Heart right ventricle (tissue), 16 donors: ENCODE data around the gene UBE2Q2. TPM values are rescaled to one million over a fixed set of nuclear protein-coding genes. Genes with fewer than 3 reads are reported as not detected.
"Not testable (repeated sequence)": the region's sequence is repeated elsewhere in the genome, so short reads cannot be mapped to it uniquely, and the experiment has no call there.

Source experiments
- ATAC-seq, 8 donors: fragments of 200-7000 bp; cut with Tn5 transposase; one replicate each; pipeline ENCODE4 v1.9.1; 2020; ENCODE audit warnings: mild to moderate bottlenecking in 8 of 8, moderate library complexity in 8 of 8, moderate number of reproducible peaks in 1 of 8
- DNase-seq, 2 donors: peaks; one replicate each; pipeline ENCODE4 v3.0.0-alpha.2; 2020
- H3K27ac ChIP-seq, 10 donors: fragments of 200-600 bp; sonication (generic) in 2 of 10; one replicate each; pipeline versions ENCODE4 v1.5.0 to v1.8.0; 2020 to 2022; ENCODE audit warnings: mild to moderate bottlenecking in 3 of 10
- H3K27me3 ChIP-seq, 7 donors: fragments of 200-600 bp; one replicate each; pipeline ENCODE4 v1.8.0; 2021 to 2022; ENCODE audit warnings: mild to moderate bottlenecking in 2 of 7
- H3K36me3 ChIP-seq, 9 donors: fragments of 200-600 bp; sonication (generic) in 1 of 9; one replicate each; pipeline versions ENCODE4 v1.5.0 to v1.8.0; 2020 to 2022; ENCODE audit warnings: mild to moderate bottlenecking in 2 of 9
- H3K4me1 ChIP-seq, 9 donors: fragments of 200-600 bp; sonication (generic) in 1 of 9; one replicate each; pipeline versions ENCODE4 v1.5.0 to v1.8.0; 2020 to 2022; ENCODE audit warnings: mild to moderate bottlenecking in 4 of 9
- H3K4me3 ChIP-seq, 10 donors: fragments of 200-600 bp; sonication (generic) in 2 of 10; one replicate each; pipeline versions ENCODE4 v1.5.0 to v1.8.0; 2020 to 2022; ENCODE audit warnings: mild to moderate bottlenecking in 7 of 10, moderate library complexity in 2 of 10
- H3K9me3 ChIP-seq, 11 donors: fragments of 200-600 bp in 10 of 11; sonication (generic) in 2 of 11; one replicate each; pipeline versions ENCODE4 v1.5.0 to v1.8.0; 2013 to 2022; ENCODE audit warnings: mild to moderate bottlenecking in 2 of 11, control low read depth in 1 of 11, moderate library complexity in 1 of 11
- CTCF ChIP-seq, 9 donors: fragments of 200-600 bp; sonication (generic) in 2 of 9; IDR thresholded peaks; one replicate each; pipeline versions ENCODE4 v1.5.0 to v1.8.0; 2021 to 2022; ENCODE audit warnings: antibody characterized with exemption in 9 of 9, mild to moderate bottlenecking in 5 of 9, moderate library complexity in 1 of 9
- WGBS, 2 donors: extraction: QIAGEN DNeasy Blood & Tissue Kit; methylation state at CpG; one replicate each; pipeline ENCODE4 v1.1.7; 2013; ENCODE audit warnings: inconsistent platforms in 1 of 2; 5-methylcytosine and 5-hydroxymethylcytosine counted together
- intact Hi-C, 10 donors: fragments of 100-400 bp; cut with DNase I; formaldehyde crosslinking; loops; one replicate each; pipeline versions ENCODE4 v1.11.1 to v1.14.2; 2022
- polyA plus RNA-seq, 2 donors: library from polyadenylated mRNA; stranded (reverse); fragments of 200-250 nt; gene quantifications; one replicate each; pipeline ENCODE4 v1.2.3, GENCODE V29; 2013
- total RNA-seq, 10 donors: library from RNA; stranded (reverse); fragmentation: NEBNext Ultra II Directional in 3 of 10; extraction: Animal tissue kit (Norgen Biotek cat#: 25700) in 3 of 10; gene quantifications; one replicate each; pipeline versions ENCODE4 v1.2.1 to v1.2.4, GENCODE V29; 2021 to 2023
- donor health status: Arrhythmogenic right ventricular cardiomyopathy.
- donor health status: ischemic (EF 13 %, LVEDD 7.1; RV severe dilation, severe dysfunction).
- donor health status: healthy with polysubstance abuse.
- donor health status: DM: no; HTN: yes; CAD: no.
- donor health status: DM: no; HTN: no; CAD: no.
- donor health status: ischemic (EF 25% LVEDD 6.9; RV normal size, moderate dysfunction).
- donor health status: ischemic (EF 25% LVEDD 5.7; RV mildly dilated, moderate dysfunction).
- donor health status: healthy.
- donor health status: DM: yes; HTN: yes; CAD: no.
- donor health status: Ischemic cardiomyopathy.
- donor health status: ischemic (EF 35%, LVEDD 5.7; RV mildly dilated, moderate dysfunction).
- donor health status: nonischemic (EF 11% LVEDD 7.7; RV severe dilation, severe dysfunction).
- donor health status: DM: yes; HTN: yes; CAD: no.
- donor health status: PGD.
- donor health status: ischemic (EF 29% LVEDD 5.4; RV normal size, mild dysfunction).
- donor health status: nonischemic (EF 23%, LVEDD 6.1; RV moderate dilation, normal function).

Gene UBE2Q2
- total and polyA plus RNA-seq, 12 donors, result 12.5 to 36.5 (median 24.1) TPM

- no peak overlapping the region for H3K4me3 ChIP-seq
- H3K27ac ChIP-seq, result no peak overlapping the region
- WGBS, 2 donors, result 88 to 94% methylated on average over 5 of the region's 5 CpGs
Observed at GRCh38 chr15:75905231-75905630, 62.0 kb downstream of the UBE2Q2 start.

GRCh38 chr15:75910355-75910754, 67.1 kb downstream of the UBE2Q2 start:
- peaks cover 0 to 12% (median 4%) of the 10 kb centered on the region in 9 donors for H3K4me1 ChIP-seq
- H3K4me3 ChIP-seq, H3K27ac ChIP-seq, DNase-seq, ATAC-seq, intact Hi-C loops, H3K27me3 ChIP-seq: not testable (repeated sequence)
- H3K36me3 ChIP-seq, result peaks cover 0 to 74% (median 12%) of the 10 kb centered on the region in 9 donors
- H3K9me3 ChIP-seq, result peaks cover 0 to 20% (median 0%) of the 10 kb centered on the region in 11 donors
- 96 to 97% methylated on average over 3 of the region's 3 CpGs for WGBS, 2 donors

More at GRCh38 chr15:75905231-75905630, 62.0 kb downstream of the UBE2Q2 start:
- no peak for ATAC-seq
- H3K36me3 ChIP-seq, result peaks cover 0 to 46% (median 7%) of the 10 kb centered on the region in 9 donors
- intact Hi-C loops, result loop anchor here in 2 of 10 donors (10.0 kb wide), 2 partner anchors 60 to 260 kb away; partner anchors contain the start of genes IMP3 (in 1 of the 2), SNX33 (in 1 of the 2) and UBE2Q2 (in 1 of the 2)
- peaks cover 0 to 32% (median 24%) of the 10 kb centered on the region in 9 donors for H3K4me1 ChIP-seq
- DNase-seq, result no peak
- TF ChIP-seq CTCF (IDR thresholded peaks at IDR 0.05), result no peak
- H3K27me3 ChIP-seq, result no peaks in the 10 kb centered on the region
- peaks cover 0 to 1% (median 0%) of the 10 kb centered on the region in 11 donors for H3K9me3 ChIP-seq

DNA sequence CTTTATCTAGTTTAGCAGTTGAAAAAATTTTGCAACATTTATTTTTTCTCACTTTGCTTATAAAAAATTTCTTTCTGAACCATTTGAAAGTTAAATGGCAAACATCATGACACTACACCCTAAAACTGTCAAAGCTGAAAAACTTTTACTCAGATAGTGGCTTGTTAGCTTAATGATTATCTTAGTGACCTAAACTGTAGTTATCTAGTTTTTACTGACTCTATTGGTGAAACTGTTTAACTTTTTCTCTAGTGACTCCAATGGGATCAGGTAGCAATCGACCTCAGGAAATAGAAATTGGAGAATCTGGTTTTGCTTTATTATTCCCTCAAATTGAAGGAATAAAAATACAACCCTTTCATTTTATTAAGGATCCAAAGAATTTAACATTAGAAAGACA, 73.7 kb downstream of the UBE2Q2 start:
- DNase-seq (no peak), ATAC-seq (no peak)
- H3K9me3 ChIP-seq, result peaks cover 0 to 8% (median 0%) of the 10 kb centered on the region in 11 donors
- peaks cover 0 to 79% (median 12%) of the 10 kb centered on the region in 9 donors for H3K36me3 ChIP-seq
- WGBS, 2 donors, result 87 to 94% methylated on average over 1 of the region's 1 CpG
- H3K4me1 ChIP-seq, result peaks cover 0 to 7% (median 3%) of the 10 kb centered on the region in 9 donors
- no peak for TF ChIP-seq CTCF (IDR thresholded peaks at IDR 0.05)
- H3K27ac ChIP-seq, result no peak overlapping the region
- intact Hi-C loops, result no loop called here
- H3K4me3 ChIP-seq, result no peak overlapping the region
- H3K27me3 ChIP-seq, result no peaks in the 10 kb centered on the region

DNA sequence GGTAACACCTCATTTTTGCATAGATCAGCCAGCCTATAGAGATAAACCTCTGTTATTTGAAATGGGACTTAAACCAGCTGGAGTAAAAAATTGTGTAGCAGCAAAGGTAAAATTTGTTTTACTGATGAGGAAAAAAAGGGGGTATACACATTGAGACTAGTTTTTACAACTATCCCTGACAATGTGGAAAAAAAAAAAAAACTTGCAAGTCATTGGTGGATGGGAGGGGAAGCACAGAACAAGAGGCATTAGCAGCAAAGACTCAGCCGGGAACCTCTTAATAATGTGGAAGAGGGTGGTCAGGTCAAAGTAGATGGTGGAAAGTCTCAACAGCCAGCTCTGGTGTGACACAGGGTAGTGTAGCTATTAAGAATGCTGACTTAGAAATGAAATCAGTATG, 74.9 kb downstream of the UBE2Q2 start:
- WGBS, 2 donors, result 97 to 100% methylated on average over 1 of the region's 1 CpG

More for the DNA sequence above, 74.9 kb downstream of the UBE2Q2 start:
- Histone ChIP-seq H3K4me3 (no peak overlapping the region), H3K9me3 (no peaks in the 10 kb centered on the region), H3K27ac (no peak overlapping the region), H3K27me3 (no peaks in the 10 kb centered on the region), H3K4me1 (peaks cover 0 to 19% (median 14%) of the 10 kb centered on the region in 9 donors), H3K36me3 (peaks cover 0 to 68% (median 12%) of the 10 kb centered on the region in 9 donors)
- DNase-seq (no peak), ATAC-seq (no peak)
- TF ChIP-seq CTCF (IDR thresholded peaks at IDR 0.05), result no peak
- intact Hi-C loops, result no loop called here
